ENCODE results near the gene CCDC92. TPM values are rescaled to one million over a fixed set of nuclear protein-coding genes. Genes with fewer than 3 reads are reported as not detected.

CCDC92 gene
- total and polyA plus RNA-seq, 2 of the 13 experiments (the other 11 are each of a cell fraction or from before 2014, with no cell fraction given) = 5.4 to 14.7 TPM

DNA sequence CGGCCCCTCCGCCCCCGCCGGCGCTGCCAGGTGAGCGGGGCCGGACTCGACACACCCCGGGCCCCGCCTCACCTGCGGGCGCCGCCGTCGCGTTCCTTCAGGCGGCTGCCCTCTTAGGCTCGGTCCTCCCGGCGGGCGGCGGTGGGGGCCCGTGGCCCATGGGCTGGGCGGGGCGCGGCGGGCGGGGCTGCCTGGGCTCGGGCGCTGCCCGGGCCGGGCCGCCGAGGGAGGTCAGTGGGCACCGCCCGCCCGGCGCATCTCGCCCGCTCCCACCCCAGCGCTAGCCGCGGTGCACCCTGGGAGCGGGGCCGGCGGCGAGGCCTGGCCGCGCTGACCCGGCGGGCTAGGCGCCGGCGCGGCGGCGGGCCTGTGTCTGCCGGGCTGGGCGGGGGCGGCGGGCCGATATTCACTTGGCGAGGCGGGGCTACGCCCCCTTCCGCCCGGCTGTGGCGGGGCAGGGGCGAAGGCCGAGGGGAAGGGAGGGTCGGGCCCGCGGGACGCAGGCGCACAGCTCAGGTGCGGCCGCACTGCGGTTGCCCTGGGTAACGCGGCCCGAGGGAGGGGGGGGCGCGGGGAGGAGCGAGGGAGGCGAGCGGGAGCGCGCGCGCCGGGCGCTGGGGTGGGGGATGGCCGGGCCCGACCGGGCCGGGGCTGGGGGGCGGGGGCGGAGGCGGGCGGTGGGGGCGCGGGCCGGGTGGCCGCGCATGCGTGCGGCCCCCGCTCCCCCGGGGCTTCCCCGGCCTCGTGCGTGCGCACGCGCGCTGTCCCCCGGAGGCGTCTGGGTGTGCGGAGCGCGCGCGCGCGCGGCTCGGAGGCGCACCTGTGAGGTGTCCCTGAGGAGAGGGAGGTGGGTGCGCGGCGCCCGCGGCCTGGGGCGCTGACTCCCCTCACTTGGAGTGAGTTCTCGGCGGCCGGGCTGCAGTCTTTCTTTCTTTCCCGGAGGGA, at the start of gene CCDC92, which contains the start of gene ZNF664 (continued):
- TF ChIP-seq SKI (IDR thresholded peaks at IDR 0.05; ENCODE audit: partially characterized antibody) (peak; percentile 99), SMARCC2 (IDR thresholded peaks at IDR 0.05) (no peak), POLR2A (IDR thresholded peaks at IDR 0.05; ENCODE audit: insufficient read depth in 1 of 2, low read depth in 2 of 2, low read length in 2 of 2) (peak; percentile 72 to 85), NFE2L2 (IDR thresholded peaks at IDR 0.05; ENCODE audit: low read length) (no peak), RARG (CRISPR knock-in tag; IDR thresholded peaks at IDR 0.05; ENCODE audit: low read depth) (no peak), ZNF121 (CRISPR knock-in tag; IDR thresholded peaks at IDR 0.05) (no peak), TFDP1 (CRISPR knock-in tag; IDR thresholded peaks at IDR 0.05; ENCODE audit: borderline replicate concordance) (peak; percentile 44; the same call in 1 of the 2 replicates), PBX3 (CRISPR knock-in tag; IDR thresholded peaks at IDR 0.05; ENCODE audit: borderline replicate concordance) (no peak), POLR2AphosphoS2 (IDR thresholded peaks at IDR 0.05; ENCODE audit: low read depth, low read length) (no peak), ARNTL (CRISPR knock-in tag; IDR thresholded peaks at IDR 0.05) (peak; percentile 32; the same call in 1 of the 2 replicates), MATR3 (CRISPR knock-in tag; IDR thresholded peaks at IDR 0.05) (no peak), KMT2A (CRISPR knock-in tag; IDR thresholded peaks at IDR 0.05) (no peak), NCOA5 (CRISPR knock-in tag; IDR thresholded peaks at IDR 0.05) (no peak), ZNF616 (CRISPR knock-in tag; IDR thresholded peaks at IDR 0.05; ENCODE audit: low read depth) (no peak), AGO2 (optimal IDR thresholded peaks at IDR 0.05; ENCODE audit: low read depth, low read length) (no peak), ZNF720 (CRISPR knock-in tag; IDR thresholded peaks at IDR 0.05) (no peak), FOXA1 (IDR thresholded peaks at IDR 0.05) (no peak), FOXA1 (CRISPR knock-in tag; IDR thresholded peaks at IDR 0.05) (no peak), PRPF4 (IDR thresholded peaks at IDR 0.05; ENCODE audit: low read depth, low read length, poor library complexity, severe bottlenecking) (no peak), BHLHE40 (IDR thresholded peaks at IDR 0.05; ENCODE audit: low read length) (no peak), ZNF354B (CRISPR knock-in tag; IDR thresholded peaks at IDR 0.05) (no peak), GABPA (IDR thresholded peaks at IDR 0.05; ENCODE audit: low read depth, low read length) (no peak), GABPA (CRISPR knock-in tag; IDR thresholded peaks at IDR 0.05; ENCODE audit: low read depth) (no peak)
- TF ChIP-seq, protein P1, sequence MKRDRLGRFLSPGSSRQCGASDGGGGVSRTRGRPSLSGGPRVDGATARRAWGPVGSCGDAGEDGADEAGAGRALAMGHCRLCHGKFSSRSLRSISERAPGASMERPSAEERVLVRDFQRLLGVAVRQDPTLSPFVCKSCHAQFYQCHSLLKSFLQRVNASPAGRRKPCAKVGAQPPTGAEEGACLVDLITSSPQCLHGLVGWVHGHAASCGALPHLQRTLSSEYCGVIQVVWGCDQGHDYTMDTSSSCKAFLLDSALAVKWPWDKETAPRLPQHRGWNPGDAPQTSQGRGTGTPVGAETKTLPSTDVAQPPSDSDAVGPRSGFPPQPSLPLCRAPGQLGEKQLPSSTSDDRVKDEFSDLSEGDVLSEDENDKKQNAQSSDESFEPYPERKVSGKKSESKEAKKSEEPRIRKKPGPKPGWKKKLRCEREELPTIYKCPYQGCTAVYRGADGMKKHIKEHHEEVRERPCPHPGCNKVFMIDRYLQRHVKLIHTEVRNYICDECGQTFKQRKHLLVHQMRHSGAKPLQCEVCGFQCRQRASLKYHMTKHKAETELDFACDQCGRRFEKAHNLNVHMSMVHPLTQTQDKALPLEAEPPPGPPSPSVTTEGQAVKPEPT (CRISPR knock-in tag; IDR thresholded peaks at IDR 0.05; ENCODE audit: low read depth) = no peak
- TF ChIP-seq, protein P2, sequence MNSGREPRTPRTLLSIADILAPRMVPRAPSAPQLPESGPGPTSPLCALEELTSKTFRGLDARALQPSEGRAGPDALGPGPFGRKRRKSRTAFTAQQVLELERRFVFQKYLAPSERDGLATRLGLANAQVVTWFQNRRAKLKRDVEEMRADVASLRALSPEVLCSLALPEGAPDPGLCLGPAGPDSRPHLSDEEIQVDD (CRISPR knock-in tag; IDR thresholded peaks at IDR 0.05; ENCODE audit: borderline replicate concordance) = no peak
- TF ChIP-seq, protein P3, sequence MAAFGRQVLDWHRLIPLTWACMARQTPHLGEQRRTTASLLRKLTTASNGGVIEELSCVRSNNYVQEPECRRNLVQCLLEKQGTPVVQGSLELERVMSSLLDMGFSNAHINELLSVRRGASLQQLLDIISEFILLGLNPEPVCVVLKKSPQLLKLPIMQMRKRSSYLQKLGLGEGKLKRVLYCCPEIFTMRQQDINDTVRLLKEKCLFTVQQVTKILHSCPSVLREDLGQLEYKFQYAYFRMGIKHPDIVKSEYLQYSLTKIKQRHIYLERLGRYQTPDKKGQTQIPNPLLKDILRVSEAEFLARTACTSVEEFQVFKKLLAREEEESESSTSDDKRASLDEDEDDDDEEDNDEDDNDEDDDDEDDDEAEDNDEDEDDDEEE (CRISPR knock-in tag; IDR thresholded peaks at IDR 0.05) = no peak

All from HepG2 (cell line).